ENCODE measurements around the gene FRA10AC1. TPM values are rescaled to one million over a fixed set of nuclear protein-coding genes. Genes with fewer than 3 reads are reported as not detected.

FRA10AC1 gene
- total RNA-seq, 2 donors from 2014 or later = 20.0 to 23.7 TPM

DNA sequence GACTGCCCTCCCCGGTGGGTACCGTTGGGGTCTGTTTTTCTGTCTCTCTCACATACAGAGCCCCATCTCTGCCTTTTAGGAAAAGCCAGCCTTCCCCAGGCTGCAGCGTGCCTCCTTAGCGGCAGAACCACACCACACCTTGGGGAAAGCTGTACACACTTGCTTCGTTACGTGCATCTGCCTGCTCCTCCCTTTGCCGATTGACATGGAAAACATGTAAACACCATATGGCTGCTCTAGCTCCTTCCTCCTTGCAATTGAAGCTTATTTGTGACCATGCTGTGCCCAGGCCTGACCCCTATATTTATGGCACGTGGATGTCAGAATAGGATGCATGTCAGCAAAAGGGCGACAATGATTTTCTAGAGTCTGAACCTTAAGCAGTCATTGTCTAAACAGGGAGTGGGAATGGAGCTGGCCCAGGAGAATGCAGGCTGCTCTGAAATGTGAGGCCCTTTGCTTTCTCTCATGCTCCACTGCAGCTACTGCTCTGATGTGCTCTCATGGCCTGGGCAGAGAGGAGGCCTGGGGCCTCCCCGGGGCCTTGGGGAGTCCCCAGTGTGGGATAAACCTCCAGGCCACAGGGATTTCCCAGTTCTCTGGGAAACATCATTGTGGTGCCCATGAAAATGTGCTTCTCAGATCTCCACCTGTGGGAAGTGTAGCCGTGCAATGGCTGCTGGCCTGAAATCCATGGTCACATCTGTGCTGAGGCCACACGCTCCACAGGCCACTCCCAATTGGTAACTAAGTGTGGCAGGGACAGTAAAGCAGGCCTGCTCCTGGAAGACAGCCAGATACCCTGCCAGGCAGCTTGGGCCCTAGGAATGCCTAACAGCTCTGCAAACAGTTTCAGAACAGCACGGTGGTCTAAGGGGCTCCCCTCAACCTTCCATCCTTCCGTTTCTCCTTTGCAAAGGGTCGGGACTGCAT is 71.5 kb downstream of the FRA10AC1 start:
- DNase-seq (peak in 1 of 4 donors; percentile 13), ATAC-seq (no peak)
- H3K27ac ChIP-seq = no peak overlapping the region
- no peak overlapping the region for H3K4me3 ChIP-seq
- WGBS, 2 donors = 71 to 76% methylated on average over 15 of the region's 15 CpGs
- no peaks in the 10 kb centered on the region for H3K4me1 ChIP-seq
- intact Hi-C loops (cut with DNase I) = no loop called here
- no peaks in the 10 kb centered on the region for H3K36me3 ChIP-seq (replicated peaks in 1 of 2; ENCODE audit: insufficient read depth in 1 of 2, low read depth in 2 of 2)
- H3K27me3 ChIP-seq = no peaks in the 10 kb centered on the region
- no peaks in the 10 kb centered on the region for H3K9me3 ChIP-seq
- no peak for TF ChIP-seq POLR2A (IDR thresholded peaks at IDR 0.05)
- TF ChIP-seq, protein P1, sequence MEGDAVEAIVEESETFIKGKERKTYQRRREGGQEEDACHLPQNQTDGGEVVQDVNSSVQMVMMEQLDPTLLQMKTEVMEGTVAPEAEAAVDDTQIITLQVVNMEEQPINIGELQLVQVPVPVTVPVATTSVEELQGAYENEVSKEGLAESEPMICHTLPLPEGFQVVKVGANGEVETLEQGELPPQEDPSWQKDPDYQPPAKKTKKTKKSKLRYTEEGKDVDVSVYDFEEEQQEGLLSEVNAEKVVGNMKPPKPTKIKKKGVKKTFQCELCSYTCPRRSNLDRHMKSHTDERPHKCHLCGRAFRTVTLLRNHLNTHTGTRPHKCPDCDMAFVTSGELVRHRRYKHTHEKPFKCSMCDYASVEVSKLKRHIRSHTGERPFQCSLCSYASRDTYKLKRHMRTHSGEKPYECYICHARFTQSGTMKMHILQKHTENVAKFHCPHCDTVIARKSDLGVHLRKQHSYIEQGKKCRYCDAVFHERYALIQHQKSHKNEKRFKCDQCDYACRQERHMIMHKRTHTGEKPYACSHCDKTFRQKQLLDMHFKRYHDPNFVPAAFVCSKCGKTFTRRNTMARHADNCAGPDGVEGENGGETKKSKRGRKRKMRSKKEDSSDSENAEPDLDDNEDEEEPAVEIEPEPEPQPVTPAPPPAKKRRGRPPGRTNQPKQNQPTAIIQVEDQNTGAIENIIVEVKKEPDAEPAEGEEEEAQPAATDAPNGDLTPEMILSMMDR (IDR thresholded peaks at IDR 0.05) = no peak

DNA sequence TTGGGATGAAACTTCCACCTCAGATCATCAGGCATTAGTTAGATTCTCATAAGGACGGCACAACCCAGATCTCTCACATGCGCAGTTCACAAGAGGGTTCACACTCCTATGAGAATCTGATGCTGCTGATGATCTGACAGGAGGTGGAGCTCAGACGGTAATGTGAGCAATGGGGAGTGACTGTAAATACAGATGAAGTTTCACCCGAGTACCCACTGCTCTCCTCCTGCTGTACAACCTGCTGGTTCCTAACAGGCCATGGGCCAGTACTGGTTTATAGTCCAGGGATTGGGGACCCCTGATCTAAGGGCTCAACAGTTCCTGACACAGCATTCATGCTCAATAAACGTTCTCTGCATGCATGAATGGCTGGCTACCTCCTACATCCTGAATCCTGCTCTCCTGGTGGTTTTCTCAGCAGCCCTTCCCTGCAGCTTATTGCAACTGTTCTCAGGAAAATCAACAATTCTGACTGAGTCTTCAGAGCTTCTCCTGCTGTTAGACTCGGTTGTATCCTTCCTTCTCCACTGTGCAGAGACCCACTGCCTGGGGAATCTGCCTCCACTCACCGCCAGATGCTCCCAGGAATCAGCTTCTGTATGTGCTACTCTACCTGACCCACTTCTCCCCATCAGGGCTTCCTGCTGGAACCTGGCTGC is 72.6 kb downstream of the FRA10AC1 start:
- no peak for ATAC-seq
- Histone ChIP-seq H3K4me1 (no peaks in the 10 kb centered on the region), H3K36me3 (replicated peaks in 1 of 2; ENCODE audit: insufficient read depth in 1 of 2, low read depth in 2 of 2) (no peaks in the 10 kb centered on the region), H3K27me3 (no peaks in the 10 kb centered on the region), H3K9me3 (no peaks in the 10 kb centered on the region), H3K27ac (no peak overlapping the region), H3K4me3 (no peak overlapping the region)
- WGBS, 2 donors = 66% methylated on average over 7 of the region's 7 CpGs
- intact Hi-C loops (cut with DNase I) = no loop called here
- no peak for DNase-seq
- TF ChIP-seq, protein P1 (IDR thresholded peaks at IDR 0.05) = no peak
- TF ChIP-seq POLR2A (IDR thresholded peaks at IDR 0.05) = no peak

DNA sequence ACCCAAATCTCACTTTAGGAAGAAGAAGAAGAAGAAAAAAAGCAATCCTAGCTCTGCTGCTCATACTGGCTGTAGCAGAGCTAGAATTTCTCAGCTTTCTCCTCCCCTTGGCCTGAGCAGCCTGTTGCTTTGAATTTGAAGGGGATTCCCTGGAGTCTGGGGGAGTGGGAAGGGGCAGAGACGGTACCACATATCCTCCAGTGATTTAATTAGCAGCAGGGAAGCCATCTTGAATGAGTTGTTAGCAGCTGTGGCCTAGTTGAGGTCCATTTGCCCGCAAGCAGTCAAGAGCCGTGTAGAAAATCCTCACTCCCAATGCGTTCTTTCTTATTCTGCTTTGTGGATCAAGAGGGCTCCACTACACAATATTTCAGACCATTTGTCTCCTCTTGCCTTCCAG is 73.5 kb downstream of the FRA10AC1 start:
- H3K36me3 ChIP-seq (replicated peaks in 1 of 2; ENCODE audit: insufficient read depth in 1 of 2, low read depth in 2 of 2) = no peaks in the 10 kb centered on the region
- intact Hi-C loops (cut with DNase I) = no loop called here
- ATAC-seq (no peak), DNase-seq (no peak)
- H3K27me3 ChIP-seq = no peaks in the 10 kb centered on the region
- WGBS, 2 donors = 78 to 82% methylated on average over 4 of the region's 4 CpGs
- TF ChIP-seq, protein P1 (IDR thresholded peaks at IDR 0.05) = no peak
- no peak for TF ChIP-seq POLR2A (IDR thresholded peaks at IDR 0.05)
- H3K4me3 ChIP-seq = no peak overlapping the region
- no peaks in the 10 kb centered on the region for H3K4me1 ChIP-seq
- no peak overlapping the region for H3K27ac ChIP-seq
- H3K9me3 ChIP-seq = no peaks in the 10 kb centered on the region

DNA sequence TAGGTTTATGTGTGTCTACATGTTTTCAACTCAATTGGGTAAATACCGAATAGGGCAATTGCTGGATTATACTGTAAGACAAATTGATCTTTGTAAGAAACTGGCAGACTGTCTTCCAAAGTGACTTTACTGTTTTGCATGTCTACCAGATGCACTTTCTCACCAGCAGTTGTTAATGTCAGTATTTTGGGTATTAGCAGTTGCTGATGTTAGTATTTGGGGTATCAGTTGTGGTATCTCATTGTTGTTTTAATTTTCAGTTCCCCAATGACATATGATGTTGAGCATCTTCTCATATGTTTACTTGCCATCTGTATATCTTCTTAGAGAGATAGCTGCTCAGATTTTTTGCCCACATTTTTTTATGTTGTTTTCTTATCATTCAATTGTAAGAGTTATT is 79.5 kb downstream of the FRA10AC1 start:
- H3K27me3 ChIP-seq = no peaks in the 10 kb centered on the region
- no peaks in the 10 kb centered on the region for H3K9me3 ChIP-seq
- WGBS, 2 donors = 75 to 100% methylated on average over 1 of the region's 1 CpG
- intact Hi-C loops (cut with DNase I) = no loop called here
- ATAC-seq (no peak), DNase-seq (no peak)
- TF ChIP-seq, protein P1 (IDR thresholded peaks at IDR 0.05) = no peak
- TF ChIP-seq POLR2A (IDR thresholded peaks at IDR 0.05) = no peak
- H3K4me3 ChIP-seq = no peak overlapping the region
- no peak overlapping the region for H3K27ac ChIP-seq
- no peaks in the 10 kb centered on the region for H3K36me3 ChIP-seq (replicated peaks in 1 of 2; ENCODE audit: insufficient read depth in 1 of 2, low read depth in 2 of 2)
- no peaks in the 10 kb centered on the region for H3K4me1 ChIP-seq

All from body of pancreas (tissue), 4 donors.